CD1c-positive myeloid dendritic cell (primary cell): ENCODE data around the gene WHRN.
A peak's percentile ranks its signal among the peaks of the same experiment; 100 is the strongest.

Experiments used
- DNase-seq: peaks from one replicate; pipeline ENCODE4 v3.0.0-alpha.2; 2016; ENCODE audit errors: extremely low spot score

WHRN gene

DNA sequence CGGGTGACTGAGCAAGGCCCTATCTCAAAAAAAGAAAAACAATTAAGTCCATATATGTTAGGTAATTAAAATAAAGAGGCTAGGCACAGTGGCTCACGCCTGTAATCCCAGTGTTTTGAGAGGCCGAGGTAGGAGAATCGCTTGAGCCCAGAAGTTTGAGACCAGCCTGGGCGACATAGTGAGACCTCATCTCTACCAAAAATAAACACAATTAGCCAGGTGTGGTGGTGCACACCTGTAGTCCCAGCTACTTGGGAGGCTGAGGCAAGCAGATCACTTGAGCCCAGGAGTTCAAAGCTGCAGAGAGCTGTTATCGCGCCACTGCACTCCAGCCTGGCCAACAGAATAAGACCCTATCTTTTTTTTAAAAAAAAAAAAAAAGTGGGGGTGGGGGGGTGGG is 12.3 kb downstream of the WHRN start:
- no peak for DNase-seq

DNA sequence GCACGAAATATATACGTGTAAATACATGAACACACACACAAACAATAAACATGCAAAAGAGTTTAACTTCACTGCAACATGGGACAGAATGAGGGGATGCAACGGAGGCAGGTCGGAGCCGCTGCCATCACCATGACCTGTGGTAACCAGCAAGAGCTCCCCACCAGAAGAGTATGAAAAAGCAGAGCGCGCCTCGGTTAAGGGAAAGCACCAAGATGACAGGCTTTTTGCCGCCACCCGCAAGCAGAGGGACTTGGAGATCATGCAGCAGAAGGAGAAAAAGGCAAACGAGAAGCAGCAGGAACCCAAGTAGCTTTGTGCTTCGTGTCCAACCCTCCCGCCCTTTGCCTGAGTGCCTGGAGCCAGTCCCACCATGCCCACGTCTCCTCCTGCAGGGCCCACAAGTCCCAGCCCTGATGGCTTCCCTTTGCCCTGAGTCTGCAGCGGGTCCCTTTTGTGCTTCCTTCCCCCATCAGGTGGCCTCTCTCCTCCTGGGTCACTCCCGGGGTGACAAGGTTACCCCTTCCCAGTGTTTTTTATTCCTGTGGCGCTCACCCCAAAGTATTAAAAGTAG is 13.8 kb downstream of the WHRN start:
- DNase-seq, result no peak

DNA sequence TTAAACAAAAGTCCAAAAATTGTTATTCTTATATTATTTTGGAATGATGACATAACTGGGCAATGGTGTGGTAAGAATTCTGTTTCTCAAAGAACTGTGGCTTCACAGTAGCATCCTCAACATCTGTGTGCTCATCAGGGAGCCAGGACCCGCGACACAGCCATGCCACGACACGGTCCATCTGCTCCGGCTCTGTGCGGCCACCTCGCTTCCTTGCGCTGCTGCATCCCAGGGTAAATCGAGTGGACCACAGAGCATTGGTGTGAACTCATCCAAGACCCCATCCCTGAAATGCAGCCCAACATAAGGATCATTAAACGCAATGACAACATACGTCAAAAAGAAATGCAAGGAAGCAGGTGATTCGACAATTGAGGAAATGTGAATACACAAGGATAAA is 15.3 kb downstream of the WHRN start:
- DNase-seq, result no peak

DNA sequence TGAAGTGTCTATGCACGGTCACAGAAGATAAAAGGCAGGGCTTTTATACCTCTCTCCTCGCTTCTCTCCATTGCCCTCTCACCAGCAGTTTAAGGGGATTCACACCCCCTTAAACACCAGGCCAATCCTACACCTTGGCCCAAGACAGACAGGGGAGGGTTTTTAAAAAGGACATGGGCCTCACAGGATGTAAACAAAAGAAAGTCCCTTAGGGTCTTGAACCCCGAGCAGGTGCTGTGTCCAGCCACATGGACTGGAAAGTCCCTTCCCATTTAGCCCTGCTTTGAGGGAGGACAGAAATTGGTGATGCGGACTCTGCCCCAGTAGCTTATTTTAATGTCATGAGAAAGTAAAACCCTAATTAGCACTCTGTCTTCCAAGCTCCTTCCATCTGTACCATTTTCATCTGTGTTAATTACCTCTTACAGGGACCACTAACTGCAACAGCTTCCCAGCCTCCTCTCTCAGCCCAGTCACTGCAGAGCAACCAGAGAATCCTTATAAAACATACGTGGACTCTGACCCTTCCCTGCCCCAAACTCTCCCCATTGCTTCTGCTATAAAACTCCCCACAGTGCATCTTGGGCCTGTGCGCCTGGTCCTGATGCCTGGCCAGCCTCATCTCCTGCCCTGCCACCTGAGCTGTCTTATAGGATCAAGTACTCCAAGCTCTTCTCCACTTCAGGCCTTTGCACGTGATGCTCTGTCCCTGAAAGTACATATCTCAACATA is 16.7 kb downstream of the WHRN start:
- DNase-seq, result no peak

DNA sequence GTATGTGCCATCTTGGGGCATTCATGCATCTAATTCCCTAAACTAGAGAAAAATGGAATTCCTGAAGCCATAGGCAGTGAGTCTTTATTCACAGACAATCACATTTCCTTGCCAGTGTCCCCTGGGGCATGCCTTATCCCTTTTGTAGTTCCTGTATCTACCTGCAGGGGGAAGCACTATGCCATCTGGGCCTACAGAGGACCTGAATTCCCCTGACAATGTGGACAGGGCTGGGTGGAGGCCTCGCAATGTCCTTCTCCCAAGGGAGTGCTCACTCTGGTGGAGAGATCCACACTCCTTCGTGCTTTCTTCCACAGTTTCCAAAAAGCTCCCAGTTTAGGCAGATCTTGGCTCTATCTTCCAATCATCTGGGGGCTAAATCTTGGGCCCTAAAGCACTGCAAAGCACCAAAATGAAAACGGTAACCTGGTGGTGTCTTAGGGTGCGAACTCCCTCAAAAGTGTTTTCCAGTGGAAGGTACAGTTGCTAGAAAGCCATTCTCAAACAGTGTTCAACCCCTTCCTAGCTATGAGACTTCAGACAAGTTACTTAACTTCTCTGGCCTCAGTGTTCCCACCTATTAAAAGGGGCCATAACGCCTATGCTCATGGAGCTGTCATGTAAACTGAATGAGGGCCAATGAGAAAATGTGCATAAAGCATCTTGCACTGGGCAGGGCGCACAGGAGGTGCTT is 17.5 kb downstream of the WHRN start:
- peak; percentile 78 for DNase-seq

DNA sequence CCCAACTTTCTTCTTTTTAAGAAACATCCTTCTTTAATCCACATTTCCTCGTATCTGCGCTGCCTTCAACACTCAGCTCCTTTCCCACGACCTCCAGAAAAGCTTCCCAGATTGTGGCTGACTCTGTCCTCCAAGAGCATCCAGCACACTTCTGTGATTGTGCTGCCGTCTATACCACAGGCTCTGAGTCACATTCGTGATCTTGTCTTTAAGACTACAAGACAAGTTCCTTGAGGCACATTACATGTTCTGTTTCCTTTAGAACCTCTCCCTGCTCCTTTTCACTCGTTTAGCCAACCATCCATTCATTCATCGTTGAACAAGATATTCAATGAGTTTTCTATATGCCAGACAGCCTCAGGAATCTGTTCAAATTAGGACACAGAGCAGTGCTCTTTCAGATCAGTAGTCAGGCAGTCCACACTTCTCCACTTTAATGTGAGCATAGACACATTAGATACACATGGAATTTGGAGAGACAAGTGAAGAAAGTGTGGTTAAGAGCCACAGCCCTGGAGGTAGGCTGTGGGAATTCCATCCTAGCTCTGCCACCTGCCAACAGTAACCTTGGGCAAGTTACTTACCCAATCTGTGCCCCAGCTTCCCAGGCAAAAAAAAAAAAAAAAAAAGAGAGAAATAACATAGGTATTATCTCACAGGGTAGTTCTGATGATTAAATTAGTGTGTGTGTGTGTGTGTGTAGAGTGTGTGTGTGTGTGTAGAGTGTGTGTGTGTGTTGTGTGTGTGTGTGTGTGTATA is 18.9 kb downstream of the WHRN start:
- no peak for DNase-seq

DNA sequence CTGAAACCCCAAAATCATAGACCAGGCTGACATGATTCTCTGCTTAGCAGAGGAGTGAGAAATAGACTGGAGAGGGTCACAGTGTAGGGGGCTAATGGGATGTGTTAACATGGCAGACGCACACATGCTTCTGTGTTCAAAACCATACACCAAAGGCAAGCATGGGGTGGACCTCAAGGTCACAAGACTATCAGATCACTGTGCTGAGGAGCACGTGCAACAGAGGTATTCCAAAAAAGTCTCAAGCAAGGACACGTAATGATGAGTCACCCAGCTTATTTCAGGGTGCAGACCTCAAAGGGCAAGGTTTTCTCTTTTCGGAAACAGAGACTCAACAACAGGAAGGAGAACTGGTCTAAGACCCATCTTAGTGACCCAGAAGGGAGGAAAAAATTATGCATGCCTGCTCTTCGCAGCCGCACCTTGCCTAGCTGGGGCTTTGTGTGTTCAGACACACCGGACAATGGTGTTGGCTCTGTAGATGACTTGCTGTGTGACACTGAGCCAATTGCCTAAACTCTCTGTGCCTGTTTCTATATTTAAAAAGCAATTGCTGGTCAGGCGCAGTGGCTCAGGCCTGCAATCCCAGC is 20.3 kb downstream of the WHRN start:
- DNase-seq, result peak; percentile 71

DNA sequence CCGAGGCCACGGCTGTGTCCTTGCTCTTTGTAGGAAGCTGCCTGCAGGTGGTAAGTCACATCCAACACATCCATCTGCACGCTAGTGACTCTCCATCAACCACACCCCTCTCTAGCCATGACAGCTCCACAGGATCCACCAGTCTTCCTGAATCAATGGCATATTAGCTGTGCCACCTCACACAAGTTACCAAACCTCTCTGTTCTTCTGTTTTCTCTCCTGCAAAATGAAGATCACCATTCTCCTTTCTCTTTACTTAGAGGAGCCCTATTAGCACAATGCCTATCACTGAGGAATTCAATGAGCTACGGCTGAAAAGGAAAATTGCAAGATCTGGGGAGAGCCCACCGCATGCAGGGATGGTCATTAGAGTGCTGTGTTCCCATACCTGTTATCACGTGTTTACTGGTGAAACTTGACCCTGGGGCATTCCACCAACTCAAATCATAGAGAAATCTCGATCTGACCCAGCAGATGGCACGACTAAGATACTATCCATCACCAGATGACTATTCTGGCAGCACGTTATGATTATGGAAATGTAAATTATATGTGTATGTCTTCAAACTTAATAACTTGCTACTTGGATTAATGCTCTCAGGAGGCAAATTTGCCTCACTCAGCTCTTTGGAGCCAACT is 20.9 kb downstream of the WHRN start:
- no peak for DNase-seq

DNA sequence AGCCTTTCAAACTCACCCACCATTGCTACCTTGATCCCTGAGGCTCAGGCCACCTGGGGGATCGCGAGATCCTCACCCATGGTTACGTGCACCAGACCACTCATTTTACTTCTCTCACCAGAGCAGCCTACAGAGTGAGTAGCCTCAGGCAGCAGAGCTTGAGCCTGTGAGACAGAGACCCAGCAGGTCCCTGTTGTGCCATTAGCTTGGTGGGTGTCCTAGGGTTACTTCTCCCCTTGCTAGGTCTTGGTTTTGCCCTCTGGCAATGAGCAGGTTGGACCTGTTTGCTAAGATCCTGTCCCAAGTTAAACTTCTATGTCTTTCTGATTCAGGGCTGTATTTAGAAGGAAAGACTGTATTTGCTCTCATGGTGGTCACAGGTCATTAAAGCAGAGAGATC is 21.8 kb downstream of the WHRN start:
- DNase-seq, result no peak

DNA sequence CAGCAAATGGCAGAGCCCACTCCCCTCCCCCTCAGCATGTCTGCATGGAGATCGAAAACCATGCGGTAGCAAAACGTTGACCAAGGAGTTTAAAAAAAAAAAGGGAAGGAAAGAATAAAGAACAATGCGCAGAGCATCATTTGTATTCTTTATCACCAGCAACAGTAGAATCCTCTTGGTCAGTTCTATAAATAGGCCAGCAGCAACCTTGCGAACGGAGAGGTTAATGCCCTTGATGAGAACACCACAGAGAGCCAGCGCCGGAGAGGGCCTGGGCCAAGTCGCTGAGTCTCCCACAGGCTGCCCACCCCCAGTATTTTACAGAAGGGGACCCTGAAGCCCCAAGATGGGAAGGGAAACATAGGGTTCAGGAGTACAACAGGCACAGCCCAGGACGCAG is 22.7 kb downstream of the WHRN start:
- DNase-seq, result peak; percentile 17

DNA sequence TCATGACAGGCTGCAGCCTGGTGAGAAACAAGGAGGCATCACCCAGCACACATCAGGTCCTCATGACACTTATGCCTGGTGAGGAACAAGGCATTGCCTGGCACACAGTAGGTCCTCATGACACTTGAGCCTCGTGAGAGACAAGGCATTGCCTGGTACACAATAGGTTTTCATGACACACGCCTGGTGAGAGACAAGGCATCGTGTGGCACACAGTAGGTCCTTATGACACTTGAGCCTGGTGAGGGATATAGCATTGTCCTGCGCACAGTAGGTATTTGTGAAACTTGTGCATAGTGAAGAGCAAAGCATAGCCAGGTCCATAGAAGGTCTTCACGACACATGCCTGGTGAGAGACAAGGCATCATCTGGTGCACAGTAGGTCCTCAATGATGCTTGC is 23.5 kb downstream of the WHRN start:
- no peak for DNase-seq

DNA sequence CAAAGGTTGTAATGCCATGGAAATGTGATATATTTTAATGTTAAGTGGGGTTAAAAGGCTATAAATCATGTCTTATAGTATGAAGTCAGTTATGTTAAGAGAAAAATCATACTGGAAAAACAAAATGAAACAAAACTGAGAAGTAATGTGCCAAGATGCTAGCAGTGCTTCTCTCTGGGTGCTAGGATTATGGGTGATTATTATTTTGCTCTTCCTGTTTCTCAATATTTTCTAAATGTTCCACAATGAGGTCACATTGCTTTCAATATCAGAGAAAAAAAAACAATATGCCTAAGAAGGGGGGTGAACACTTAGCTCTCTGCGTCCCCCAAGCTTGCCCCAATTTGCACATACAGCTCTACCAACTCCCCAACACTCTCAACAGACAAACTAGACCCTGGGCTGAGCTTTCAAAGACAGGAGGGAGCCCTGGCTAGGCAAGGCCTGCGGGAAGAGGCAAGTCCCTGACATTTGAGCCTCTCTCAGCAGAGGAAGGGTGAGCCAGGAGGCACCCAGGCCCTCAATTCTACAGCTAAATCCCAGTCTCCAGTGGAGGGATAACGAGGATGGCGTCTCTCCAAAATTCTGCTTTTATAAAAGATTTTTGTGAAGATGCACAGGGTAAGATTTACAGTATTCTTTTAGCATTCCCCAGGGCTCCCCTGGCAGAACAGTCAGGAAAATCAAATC is 24.4 kb downstream of the WHRN start:
- DNase-seq, result no peak

DNA sequence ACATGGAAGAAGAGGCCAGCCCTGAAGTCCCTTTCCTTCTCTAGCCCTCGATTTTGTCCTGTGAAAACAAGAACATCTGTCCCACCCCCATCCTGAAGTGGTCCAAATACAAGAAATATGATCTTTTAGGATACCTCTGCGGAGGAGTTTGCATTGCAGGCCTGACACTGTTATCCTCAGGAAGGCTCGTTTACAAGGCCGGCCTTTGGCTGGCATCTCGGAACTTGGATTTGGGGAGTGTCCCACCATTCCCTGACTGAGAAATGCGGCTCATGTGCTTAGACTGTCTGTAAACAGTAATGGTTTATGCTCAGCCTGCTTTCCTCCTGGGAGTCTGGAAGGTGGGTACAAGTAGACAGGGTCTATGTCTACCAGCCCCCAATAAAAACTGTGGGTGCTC is 26.4 kb downstream of the WHRN start:
- no peak for DNase-seq

DNA sequence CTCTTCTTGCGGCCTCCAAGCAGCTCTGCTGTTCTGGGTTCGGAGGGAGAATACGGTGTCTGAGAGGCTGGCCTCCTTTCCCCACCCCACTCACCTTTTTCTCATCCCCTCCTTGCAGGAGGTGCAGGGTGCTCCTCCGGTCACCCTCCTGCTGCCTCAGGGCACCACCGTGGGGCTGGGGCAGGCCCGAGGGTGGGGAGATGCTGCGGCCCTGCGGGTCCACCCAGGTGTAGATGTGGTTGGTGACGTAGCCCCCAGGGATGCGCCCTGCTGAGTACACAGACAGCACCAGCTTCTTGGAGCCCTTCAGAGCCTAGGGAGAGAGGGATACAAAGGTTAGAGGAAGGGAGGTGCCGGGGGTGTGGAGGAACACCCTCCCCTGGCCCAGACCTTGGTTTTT is 26.8 kb downstream of the WHRN start:
- DNase-seq, result no peak

DNA sequence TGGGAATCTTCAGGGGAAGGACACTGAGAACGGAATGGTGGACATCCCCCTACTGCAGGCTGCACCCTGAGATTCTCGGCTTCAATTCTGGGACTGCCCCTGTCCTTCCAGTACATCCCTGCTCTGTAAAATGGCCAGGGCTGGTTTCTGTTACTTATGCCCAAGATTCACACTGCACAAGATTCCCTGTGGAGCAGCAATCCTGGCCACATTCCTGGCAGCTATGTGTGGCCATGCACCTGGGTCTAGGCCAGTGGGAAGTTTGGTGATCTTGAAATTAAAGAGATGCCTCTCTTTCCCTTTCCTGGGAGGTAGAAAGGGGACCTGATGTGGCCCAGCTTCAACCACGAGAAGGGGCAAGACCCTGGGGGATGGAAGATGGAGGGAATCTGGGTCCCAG is 27.6 kb downstream of the WHRN start:
- no peak for DNase-seq

DNA sequence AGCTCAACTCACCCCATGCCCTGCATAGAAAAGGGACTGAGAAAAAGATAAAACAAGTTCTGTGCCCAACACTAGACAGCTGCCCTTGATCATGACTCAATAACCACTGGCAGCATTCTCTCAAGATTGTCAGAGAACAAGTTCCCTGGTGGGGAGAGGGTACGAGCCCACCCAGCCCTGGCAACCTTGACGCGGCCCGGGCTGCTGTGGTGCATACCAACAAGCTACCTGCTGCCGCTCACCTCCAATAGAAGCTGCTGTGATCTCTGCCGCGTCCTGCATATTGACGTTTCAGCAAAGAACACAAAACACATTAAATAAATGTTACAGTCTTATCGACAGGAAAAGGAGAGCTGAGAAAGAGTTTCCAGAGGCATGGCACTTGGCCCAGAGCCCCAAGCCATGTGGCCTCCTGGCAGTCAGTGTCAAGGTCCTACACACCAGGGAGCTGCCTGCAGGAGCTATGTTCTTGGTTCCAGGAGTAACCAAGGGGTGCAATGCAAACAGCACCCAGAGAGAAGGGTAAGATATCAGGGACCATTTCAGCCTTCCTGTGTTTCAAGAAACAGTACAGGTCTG is 28.3 kb downstream of the WHRN start:
- DNase-seq, result no peak

DNA sequence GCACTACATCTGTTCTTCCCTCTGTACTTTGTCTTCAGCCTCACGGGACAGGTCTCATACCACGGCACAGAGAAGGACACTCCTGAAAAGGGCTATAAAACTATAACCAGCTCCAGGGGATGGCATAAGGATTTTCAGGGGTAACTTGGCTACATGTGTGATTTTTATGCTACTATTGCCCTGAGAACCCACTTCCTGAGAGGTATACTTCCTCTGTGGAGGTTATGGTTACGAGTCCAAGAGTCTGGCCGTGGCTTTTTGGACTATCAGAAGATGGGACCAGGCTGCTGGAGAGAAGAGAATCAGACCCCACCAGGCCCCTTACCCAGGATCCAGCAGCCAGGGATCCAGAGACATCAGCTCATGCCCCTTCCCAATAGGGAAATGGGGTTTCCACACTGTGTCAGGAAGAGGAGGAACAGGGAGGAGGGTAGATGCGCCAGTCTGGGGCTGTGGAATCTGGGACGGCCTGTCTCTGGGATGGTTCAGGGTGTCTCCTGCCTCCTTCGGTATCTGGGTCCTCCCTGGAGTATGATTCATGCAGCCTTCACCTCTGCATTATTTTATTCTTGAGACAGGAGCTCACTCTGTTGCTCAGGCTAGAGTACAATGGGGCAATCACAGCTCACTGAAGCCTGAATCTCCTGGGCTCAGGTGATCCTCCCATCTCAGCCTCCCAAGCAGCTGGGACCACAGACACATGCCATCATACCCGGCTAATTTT is 29.7 kb downstream of the WHRN start:
- DNase-seq, result no peak

DNA sequence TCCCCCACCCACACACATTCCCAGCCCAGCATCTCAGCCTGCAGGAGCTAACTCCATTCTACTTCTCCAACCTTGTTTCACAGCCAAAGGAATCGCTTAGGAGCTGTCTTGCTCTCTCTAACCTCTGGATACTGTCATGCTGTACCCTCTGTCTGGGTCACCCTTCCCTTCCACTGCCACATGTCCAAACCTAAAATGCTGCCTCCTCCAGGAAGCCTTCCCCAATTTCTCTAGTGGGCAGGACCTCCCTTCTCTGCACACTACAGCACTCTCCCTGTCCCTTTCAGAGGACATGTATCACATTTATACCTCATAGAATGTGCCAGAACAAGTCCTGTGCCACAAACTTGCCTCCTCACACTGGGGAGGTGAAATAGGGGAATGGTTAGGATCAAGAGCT is 30.8 kb downstream of the WHRN start:
- DNase-seq, result no peak

DNA sequence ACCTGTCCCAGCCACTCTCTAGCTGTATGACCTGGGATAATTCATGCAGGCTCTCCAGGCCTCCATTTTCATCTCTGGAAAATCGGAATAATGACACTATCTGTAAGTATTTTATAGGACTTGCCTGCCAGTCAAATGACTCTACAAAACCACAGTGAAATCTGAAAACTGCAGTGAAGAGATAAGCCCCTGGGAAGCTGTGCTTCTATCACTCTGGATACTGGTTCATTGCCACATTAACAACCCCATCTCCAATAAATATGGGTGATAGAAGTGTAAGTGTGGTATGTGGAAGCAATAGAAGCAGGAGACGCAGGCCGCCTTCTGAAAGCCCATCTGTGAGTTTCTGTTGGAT is 31.8 kb downstream of the WHRN start:
- DNase-seq, result no peak

DNA sequence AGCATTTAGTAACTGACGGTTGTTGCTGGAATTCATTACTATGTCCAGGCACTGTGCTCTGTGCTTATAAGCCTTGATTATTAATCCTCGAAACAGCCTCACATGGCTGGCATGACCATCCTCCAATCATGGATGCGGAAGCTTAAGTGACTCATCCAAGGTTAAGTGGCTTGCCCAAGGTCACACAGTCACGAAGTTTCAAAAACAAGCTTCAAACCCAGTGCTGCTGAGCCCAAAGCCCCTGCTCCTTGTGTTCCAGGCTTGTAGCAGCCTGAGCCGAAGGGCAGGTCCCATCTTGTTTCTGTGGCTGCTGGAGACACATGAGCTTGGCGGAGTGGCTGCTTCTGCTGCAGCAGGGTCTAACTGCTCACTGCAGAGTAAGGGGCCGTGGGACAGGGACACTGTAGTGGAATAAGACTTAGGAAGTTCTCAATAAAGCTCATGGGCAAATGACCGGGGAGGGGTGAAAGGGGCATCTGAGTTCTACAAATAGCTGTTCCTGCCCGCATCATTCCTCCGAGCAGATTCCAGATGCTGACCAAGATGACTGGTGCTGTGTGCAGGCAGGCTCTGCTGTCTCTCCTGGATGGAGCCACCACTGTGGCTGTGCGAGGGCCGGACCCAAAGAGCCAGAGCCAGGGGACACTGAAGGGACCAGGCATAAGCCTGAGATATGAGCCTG is 32.4 kb downstream of the WHRN start:
- DNase-seq, result no peak
